ENCODE data around the gene KCNQ1.

KCNQ1 gene

DNA sequence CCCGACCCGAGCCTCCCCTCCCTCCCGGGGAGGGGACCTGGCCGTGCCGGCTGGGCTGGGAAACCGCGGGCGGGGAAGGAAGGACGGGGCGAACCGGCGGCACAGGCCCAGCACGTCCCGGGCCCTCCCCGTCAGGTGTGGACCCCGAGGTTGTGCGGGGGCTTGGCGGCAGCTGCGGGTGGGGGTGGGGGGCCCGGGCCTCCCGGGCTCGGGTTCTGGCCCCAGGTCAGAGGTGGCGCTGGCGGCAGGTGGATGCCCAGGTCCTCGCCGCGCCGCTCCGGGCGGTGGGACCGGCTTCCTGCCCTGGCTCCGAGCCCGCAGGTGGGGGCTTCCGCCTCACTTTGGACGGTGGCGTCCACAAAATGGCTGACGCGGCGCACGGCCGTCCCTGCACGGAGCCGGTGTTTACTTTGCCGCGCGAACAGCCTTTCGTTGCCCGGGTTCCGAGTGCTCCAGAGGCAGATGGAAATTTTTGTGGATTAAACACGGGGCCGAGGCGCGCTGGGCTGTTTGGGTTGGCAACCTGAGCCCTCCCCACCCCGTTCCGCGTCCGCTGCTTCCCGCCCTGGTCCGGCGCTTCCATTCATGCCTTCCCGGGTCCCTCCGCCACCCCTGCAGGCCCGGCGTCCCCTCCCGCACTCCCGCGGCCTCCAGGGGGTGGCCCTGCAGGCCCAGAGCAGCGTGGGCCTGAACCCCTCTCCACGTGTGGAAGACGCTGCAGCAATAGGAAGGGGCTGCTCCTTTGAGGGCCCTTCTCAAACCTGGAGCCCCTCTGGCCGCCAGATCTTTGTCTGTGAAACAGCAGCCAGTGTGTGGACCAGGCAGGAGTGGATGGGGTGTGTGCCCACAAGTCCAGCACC lies 346.9 kb downstream of the KCNQ1 start:
- peak overlapping the region; percentile 67 to 71 for H3K4me3 ChIP-seq (ENCODE audit: low read length in 2 of 2)
- no peaks in the 10 kb centered on the region for H3K9me3 ChIP-seq (ENCODE audit: control insufficient read depth in 2 of 2, low read length in 2 of 2)
- peaks cover 20% of the 10 kb centered on the region for H3K4me1 ChIP-seq (ENCODE audit: control insufficient read depth, insufficient read depth, low read length)
- H3K36me3 ChIP-seq (ENCODE audit: control insufficient read depth in 2 of 2, insufficient read depth in 2 of 2, low read length in 2 of 2), result no peaks in the 10 kb centered on the region
- peak overlapping the region; percentile 46 for H3K27ac ChIP-seq (ENCODE audit: low read length)
- H3K27me3 ChIP-seq (ENCODE audit: control insufficient read depth in 1 of 2, insufficient read depth in 2 of 2, low read length in 2 of 2), result no peaks in the 10 kb centered on the region
- H3K9ac ChIP-seq (ENCODE audit: low read length in 2 of 2), result peak overlapping the region; percentile 48 to 68

DNA sequence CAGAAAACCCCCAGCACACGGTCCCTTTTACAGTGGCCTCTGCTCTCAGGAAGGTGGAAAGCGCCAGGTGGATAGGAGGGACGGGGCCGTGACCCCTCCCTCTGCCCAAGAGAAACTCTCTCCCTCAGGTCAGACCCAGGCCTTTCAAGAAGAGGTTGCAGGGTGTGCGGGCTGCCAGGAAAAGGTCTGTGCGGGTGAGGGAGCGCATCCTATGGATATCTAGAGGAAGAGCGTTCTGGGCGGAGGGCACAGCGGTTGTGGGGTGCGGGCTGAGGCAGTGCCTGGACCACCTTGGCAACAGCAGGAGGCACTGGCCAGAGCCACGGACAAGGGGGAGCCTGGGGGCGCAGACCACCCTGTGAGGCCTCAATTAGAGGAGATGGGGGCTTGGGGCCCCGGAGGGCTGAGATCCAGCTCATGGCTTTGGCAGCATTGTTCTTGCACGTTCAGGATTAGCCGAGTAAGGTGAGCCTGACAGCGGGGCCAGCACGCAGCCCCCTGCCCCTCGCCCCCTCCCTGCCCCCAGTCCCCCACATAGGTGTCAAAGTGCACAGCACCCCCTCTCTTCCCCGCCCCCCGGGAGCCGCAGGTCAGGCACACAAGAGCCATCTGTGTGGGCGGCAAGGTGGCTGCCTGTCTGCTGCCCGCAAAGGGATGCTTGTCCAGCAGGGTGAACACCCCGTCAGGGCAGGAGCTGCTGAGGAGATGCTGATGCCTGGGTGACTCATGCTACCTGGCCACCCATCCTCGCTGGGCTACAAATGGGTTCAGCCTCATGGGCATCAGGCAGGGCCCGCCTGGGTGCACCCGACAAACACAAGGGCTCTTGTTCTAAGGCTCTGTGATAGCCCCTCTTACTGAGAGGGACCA lies 347.8 kb downstream of the KCNQ1 start:
- H3K27me3 ChIP-seq (ENCODE audit: control insufficient read depth in 1 of 2, insufficient read depth in 2 of 2, low read length in 2 of 2), result no peaks in the 10 kb centered on the region
- no peak overlapping the region for H3K27ac ChIP-seq (ENCODE audit: low read length)
- H3K4me1 ChIP-seq (ENCODE audit: control insufficient read depth, insufficient read depth, low read length), result peaks cover 20% of the 10 kb centered on the region
- no peaks in the 10 kb centered on the region for H3K9me3 ChIP-seq (ENCODE audit: control insufficient read depth in 2 of 2, low read length in 2 of 2)
- H3K9ac ChIP-seq (ENCODE audit: low read length in 2 of 2), result no peak overlapping the region
- no peaks in the 10 kb centered on the region for H3K36me3 ChIP-seq (ENCODE audit: control insufficient read depth in 2 of 2, insufficient read depth in 2 of 2, low read length in 2 of 2)
- H3K4me3 ChIP-seq (ENCODE audit: low read length in 2 of 2), result no peak overlapping the region

DNA sequence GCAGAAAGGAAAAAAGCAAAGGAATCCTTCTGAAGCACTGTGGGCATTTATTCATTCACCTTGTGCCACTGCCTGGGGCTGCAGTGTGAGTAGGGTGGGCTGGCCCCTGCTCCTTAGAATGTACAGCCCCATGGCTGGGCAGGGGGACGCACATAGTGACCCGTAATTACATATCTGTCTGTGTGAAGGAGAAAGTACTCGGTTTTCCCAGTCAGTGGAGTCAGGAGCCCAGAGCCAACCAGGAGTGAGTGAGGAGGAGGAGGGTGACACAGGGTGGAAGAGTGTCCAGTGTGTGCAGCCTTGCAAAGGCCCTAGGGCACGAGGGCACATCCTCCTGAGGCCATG lies 348.9 kb downstream of the KCNQ1 start:
- no peak overlapping the region for H3K27ac ChIP-seq (ENCODE audit: low read length)
- no peaks in the 10 kb centered on the region for H3K9me3 ChIP-seq (ENCODE audit: control insufficient read depth in 2 of 2, low read length in 2 of 2)
- no peaks in the 10 kb centered on the region for H3K27me3 ChIP-seq (ENCODE audit: control insufficient read depth in 1 of 2, insufficient read depth in 2 of 2, low read length in 2 of 2)
- no peak overlapping the region for H3K4me3 ChIP-seq (ENCODE audit: low read length in 2 of 2)
- no peaks in the 10 kb centered on the region for H3K36me3 ChIP-seq (ENCODE audit: control insufficient read depth in 2 of 2, insufficient read depth in 2 of 2, low read length in 2 of 2)
- H3K4me1 ChIP-seq (ENCODE audit: control insufficient read depth, insufficient read depth, low read length), result peaks cover 16% of the 10 kb centered on the region
- H3K9ac ChIP-seq (ENCODE audit: low read length in 2 of 2), result no peak overlapping the region

DNA sequence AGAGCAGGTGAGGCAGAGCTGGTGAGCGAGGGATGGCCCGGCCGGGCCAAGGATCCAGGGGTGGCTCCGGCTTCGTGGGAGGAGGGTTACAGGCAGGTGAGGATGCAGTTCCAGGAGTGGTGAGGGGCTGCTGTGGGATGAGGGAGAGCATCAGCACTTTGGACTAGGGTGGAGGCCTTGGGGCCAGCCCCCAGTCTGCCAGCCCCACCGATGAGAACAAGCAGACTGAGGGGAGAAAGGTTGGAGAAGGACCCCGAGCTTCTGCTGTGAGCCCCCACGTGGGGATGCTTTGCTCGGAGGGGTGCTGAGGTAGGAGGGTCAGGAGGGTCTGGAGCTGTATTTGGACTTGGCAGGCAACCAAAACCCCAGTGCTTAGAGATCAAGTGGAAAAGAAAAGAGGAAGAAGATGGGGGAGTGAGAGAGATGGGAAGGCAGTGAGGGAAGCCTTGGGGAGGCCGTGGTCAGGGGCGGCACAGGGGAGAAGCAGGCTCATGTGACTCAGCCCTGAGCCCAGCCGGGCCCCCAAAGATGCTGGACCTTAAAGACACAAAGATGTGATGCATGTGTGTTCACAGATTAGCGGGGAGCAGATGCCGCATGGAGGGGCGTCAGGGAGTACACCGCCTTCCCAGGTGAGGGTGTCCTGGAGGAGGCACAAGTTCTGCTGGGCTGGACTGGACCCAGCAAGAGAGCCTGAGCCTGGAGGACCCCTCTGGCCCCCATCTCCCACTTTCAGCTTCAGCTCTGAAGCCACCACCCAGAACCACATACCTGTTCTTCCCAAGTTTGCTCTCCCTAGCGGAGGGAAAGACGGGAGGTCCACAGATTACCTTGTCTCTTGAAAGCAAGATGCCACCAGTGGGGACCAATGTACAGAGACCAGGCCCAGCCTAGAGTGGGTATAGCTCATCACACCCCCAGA lies 349.5 kb downstream of the KCNQ1 start:
- H3K9me3 ChIP-seq (ENCODE audit: control insufficient read depth in 2 of 2, low read length in 2 of 2), result peaks cover 0 to 3% of the 10 kb centered on the region in 2 donors
- no peak overlapping the region for H3K27ac ChIP-seq (ENCODE audit: low read length)
- H3K27me3 ChIP-seq (ENCODE audit: control insufficient read depth in 1 of 2, insufficient read depth in 2 of 2, low read length in 2 of 2), result no peaks in the 10 kb centered on the region
- H3K36me3 ChIP-seq (ENCODE audit: control insufficient read depth in 2 of 2, insufficient read depth in 2 of 2, low read length in 2 of 2), result no peaks in the 10 kb centered on the region
- peaks cover 11% of the 10 kb centered on the region for H3K4me1 ChIP-seq (ENCODE audit: control insufficient read depth, insufficient read depth, low read length)
- no peak overlapping the region for H3K9ac ChIP-seq (ENCODE audit: low read length in 2 of 2)
- H3K4me3 ChIP-seq (ENCODE audit: low read length in 2 of 2), result no peak overlapping the region

DNA sequence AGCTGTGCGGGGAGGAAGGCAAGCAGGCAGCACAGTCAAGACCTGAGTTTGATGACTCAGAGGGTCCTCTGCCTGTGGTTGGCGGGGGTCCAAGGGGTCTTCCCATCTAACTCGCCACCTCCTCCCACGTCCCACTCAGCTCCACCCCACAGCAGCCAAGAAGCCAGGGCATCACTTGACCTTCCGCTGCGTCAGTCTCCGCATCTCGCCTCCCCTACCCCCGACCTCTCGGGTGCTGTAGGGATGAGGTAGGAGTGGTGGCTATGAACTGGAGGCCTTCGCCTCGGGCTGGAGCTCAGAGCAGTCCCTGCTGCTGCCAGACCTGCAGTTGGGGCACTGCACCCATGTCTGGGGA lies 350.1 kb downstream of the KCNQ1 start:
- Histone ChIP-seq H3K4me3 (ENCODE audit: low read length in 2 of 2) (no peak overlapping the region), H3K27ac (ENCODE audit: low read length) (no peak overlapping the region), H3K27me3 (ENCODE audit: control insufficient read depth in 1 of 2, insufficient read depth in 2 of 2, low read length in 2 of 2) (no peaks in the 10 kb centered on the region), H3K4me1 (ENCODE audit: control insufficient read depth, insufficient read depth, low read length) (peaks cover 11% of the 10 kb centered on the region), H3K9ac (ENCODE audit: low read length in 2 of 2) (no peak overlapping the region), H3K36me3 (ENCODE audit: control insufficient read depth in 2 of 2, insufficient read depth in 2 of 2, low read length in 2 of 2) (no peaks in the 10 kb centered on the region), H3K9me3 (ENCODE audit: control insufficient read depth in 2 of 2, low read length in 2 of 2) (peaks cover 0 to 6% of the 10 kb centered on the region in 2 donors)

DNA sequence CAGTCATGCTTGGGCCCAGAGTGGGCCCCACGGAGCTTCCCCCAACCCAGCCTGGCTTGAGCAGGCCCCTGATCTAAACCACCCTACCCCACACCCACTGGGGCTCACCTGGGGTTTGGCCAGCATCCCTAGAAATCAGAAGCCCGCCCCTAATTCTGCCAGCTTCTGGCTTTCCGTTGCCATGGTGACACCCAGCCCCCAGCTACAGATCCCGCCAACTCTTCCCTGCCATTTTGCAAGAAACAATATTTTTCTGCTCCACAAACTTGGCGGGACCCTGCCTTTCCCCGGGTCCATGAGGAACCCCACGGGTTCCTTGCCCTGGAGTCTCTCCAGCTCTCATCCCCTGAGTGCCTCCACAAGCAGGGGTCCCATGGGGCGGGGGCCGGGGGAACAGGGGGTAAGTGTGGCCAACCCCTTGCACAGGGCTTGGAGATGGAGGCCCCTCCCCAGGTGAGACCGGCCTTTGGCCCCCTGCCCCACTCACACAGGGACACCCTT lies 350.7 kb downstream of the KCNQ1 start:
- Histone ChIP-seq H3K27ac (ENCODE audit: low read length) (no peak overlapping the region), H3K27me3 (ENCODE audit: control insufficient read depth in 1 of 2, insufficient read depth in 2 of 2, low read length in 2 of 2) (no peaks in the 10 kb centered on the region), H3K4me1 (ENCODE audit: control insufficient read depth, insufficient read depth, low read length) (peaks cover 11% of the 10 kb centered on the region), H3K4me3 (ENCODE audit: low read length in 2 of 2) (no peak overlapping the region), H3K9me3 (ENCODE audit: control insufficient read depth in 2 of 2, low read length in 2 of 2) (peaks cover 0 to 6% of the 10 kb centered on the region in 2 donors), H3K36me3 (ENCODE audit: control insufficient read depth in 2 of 2, insufficient read depth in 2 of 2, low read length in 2 of 2) (no peaks in the 10 kb centered on the region), H3K9ac (ENCODE audit: low read length in 2 of 2) (no peak overlapping the region)

DNA sequence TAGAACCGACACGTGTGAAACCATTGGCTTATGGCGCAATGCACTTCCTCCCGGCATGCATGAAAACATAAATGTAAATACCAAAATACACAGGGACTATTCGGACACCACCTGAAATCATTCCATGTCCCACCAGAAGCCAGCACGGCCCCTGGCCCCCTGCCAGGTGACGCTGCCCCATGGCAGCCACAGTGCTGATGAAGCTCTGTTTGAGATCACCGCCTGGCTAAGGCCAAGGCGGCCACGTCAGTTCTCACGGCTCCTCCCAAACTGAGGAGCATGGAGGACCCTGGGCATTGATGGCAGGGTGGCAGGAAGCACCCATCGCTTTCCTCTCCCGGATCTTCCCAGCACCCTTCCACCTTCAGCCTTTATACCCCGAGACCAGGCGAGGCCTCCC lies 351.3 kb downstream of the KCNQ1 start:
- Histone ChIP-seq H3K4me1 (ENCODE audit: control insufficient read depth, insufficient read depth, low read length) (peaks cover 11% of the 10 kb centered on the region), H3K36me3 (ENCODE audit: control insufficient read depth in 2 of 2, insufficient read depth in 2 of 2, low read length in 2 of 2) (no peaks in the 10 kb centered on the region), H3K9me3 (ENCODE audit: control insufficient read depth in 2 of 2, low read length in 2 of 2) (peaks cover 0 to 6% of the 10 kb centered on the region in 2 donors), H3K27me3 (ENCODE audit: control insufficient read depth in 1 of 2, insufficient read depth in 2 of 2, low read length in 2 of 2) (no peaks in the 10 kb centered on the region), H3K4me3 (ENCODE audit: low read length in 2 of 2) (no peak overlapping the region), H3K27ac (ENCODE audit: low read length) (no peak overlapping the region), H3K9ac (ENCODE audit: low read length in 2 of 2) (no peak overlapping the region)

DNA sequence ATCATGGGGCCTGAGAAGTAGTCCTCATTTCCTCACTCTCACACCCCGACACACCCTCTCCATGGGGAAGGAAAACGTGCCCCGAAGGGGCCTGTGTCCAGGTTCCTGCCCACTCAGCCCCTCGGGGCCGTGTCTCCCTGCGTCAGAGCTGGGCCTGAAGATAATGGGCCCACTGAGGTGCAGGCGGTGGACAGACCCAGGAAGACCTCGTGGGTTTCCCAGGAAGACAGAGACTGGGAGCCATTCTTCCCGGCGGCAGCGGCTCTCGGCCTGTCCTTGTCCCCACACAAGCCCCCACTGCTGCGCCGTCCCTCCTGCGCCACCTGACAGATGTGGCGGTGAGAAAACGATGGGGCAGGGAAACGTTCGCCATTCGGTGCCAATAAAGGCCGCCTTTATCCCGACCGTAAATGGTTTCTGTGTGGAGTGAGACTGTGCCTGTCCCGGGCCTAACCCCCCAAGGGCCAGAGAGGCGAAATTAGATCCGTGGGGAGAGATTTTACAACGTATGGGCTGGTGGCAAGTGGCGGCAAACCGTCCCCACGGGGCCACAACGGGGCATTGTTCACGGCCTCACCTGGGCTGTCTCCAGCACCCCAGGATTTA lies 351.8 kb downstream of the KCNQ1 start:
- Histone ChIP-seq H3K27ac (ENCODE audit: low read length) (no peak overlapping the region), H3K9me3 (ENCODE audit: control insufficient read depth in 2 of 2, low read length in 2 of 2) (peaks cover 0 to 6% of the 10 kb centered on the region in 2 donors), H3K4me1 (ENCODE audit: control insufficient read depth, insufficient read depth, low read length) (peaks cover 7% of the 10 kb centered on the region), H3K36me3 (ENCODE audit: control insufficient read depth in 2 of 2, insufficient read depth in 2 of 2, low read length in 2 of 2) (no peaks in the 10 kb centered on the region), H3K9ac (ENCODE audit: low read length in 2 of 2) (no peak overlapping the region), H3K27me3 (ENCODE audit: control insufficient read depth in 1 of 2, insufficient read depth in 2 of 2, low read length in 2 of 2) (no peaks in the 10 kb centered on the region), H3K4me3 (ENCODE audit: low read length in 2 of 2) (no peak overlapping the region)

DNA sequence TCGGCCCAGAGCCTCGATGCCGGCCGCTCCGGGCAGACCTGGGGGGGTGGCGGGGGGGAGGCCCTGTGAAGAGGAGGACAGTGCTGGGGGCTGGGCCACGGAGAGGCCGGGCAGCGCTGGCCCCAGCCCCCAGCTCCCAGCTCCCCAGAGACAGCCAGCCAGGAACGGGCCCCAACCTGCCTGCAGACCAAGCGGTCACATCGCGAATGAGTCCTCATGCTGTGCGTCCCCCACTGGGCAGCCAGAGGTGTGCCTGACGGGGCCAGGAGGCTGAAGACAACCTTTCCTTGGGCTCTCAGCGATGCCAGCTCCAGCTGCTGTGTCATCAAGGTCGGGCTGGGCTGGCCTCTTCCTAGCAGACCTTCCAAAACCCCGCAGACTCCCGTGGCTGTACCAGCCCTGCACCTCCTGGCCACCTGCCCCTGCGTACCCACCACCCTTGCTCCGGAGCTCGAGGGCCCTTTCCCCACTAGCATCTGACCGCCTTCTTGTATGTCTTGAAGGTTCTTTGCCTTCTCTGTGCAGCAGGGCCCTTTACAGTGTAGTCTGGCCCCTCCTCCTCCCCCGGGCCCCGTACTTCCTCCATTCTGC lies 352.4 kb downstream of the KCNQ1 start:
- Histone ChIP-seq H3K9ac (ENCODE audit: low read length in 2 of 2) (no peak overlapping the region), H3K4me1 (ENCODE audit: control insufficient read depth, insufficient read depth, low read length) (peaks cover 1% of the 10 kb centered on the region), H3K36me3 (ENCODE audit: control insufficient read depth in 2 of 2, insufficient read depth in 2 of 2, low read length in 2 of 2) (no peaks in the 10 kb centered on the region), H3K4me3 (ENCODE audit: low read length in 2 of 2) (no peak overlapping the region), H3K27me3 (ENCODE audit: control insufficient read depth in 1 of 2, insufficient read depth in 2 of 2, low read length in 2 of 2) (no peaks in the 10 kb centered on the region), H3K9me3 (ENCODE audit: control insufficient read depth in 2 of 2, low read length in 2 of 2) (peaks cover 0 to 6% of the 10 kb centered on the region in 2 donors), H3K27ac (ENCODE audit: low read length) (no peak overlapping the region)
